ENCODE results near the gene JOSD1. TPM values are rescaled to one million over a fixed set of nuclear protein-coding genes. Genes with fewer than 3 reads are reported as not detected.
A peak's percentile ranks its signal among the peaks of the same experiment; 100 is the strongest.

The JOSD1 gene
- total RNA-seq, 2 experiments from 2014 or later = 48.9 to 54.3 TPM

DNA sequence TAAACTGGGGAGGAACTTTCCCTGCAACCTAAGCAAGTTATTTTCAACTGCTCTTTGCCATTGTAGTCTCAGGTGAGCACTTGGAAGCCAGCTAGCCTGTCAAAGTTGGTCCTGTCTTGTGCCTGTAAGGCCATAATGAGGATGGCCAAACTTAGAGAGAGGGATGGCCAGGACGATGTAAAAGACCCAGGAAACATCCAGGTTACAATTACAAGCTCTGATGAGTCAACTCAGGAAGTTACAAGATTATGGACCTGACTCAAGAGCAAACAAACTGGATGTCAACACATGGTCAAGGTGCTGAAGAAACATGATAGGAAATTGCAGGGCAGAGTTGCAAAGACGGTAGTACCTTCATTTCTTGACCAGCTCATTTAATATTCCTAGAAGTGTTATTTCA lies 6.6 kb upstream of the JOSD1 start:
- no peaks in the 10 kb centered on the region for H3K27me3 Mint-ChIP-seq (ENCODE audit: low read depth)
- H3K36me3 Mint-ChIP-seq (ENCODE audit: low read depth) = peaks cover 19% of the 10 kb centered on the region
- H3K9me3 Mint-ChIP-seq = no peaks in the 10 kb centered on the region
- intact Hi-C loops (cut with micrococcal nuclease) = loop anchor here (5.0 to 10.0 kb wide), 3 partner anchors 277 to 390 kb away; partner anchors contain the start of genes APOBEC3B and APOBEC3H
- DNase-seq = no peak
- H3K4me1 Mint-ChIP-seq (ENCODE audit: low read depth) = peaks cover 53% of the 10 kb centered on the region
- peak overlapping the region; percentile 86 for H3K4me3 Mint-ChIP-seq
- CTCF ChIA-PET = interaction anchor here (0.7 to 1.8 kb wide), 5 partner anchors 17 to 163 kb away, joined by 3 to 7 read pairs (median 4); no protein-coding TSS in a partner anchor
- H3K27ac Mint-ChIP-seq = peak overlapping the region; percentile 86

DNA sequence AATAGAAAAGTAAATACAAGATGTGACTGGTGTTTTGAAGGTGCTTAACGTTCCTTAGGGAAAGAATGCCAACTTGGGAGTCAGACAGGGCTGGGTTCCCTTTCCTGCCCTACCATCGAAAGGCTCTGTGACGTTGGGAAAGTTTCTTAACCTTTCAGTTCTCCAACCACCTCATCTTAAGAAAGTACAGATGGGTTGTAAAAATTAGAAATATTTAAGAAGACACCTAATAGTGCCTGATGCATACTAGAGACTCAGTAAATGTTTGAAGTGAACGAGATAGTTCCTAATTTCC lies 6.1 kb upstream of the JOSD1 start:
- CTCF ChIA-PET = interaction anchor here (1.0 to 1.8 kb wide), 3 partner anchors 18 to 163 kb away, joined by 3 to 7 read pairs (median 5); no protein-coding TSS in a partner anchor
- H3K27me3 Mint-ChIP-seq (ENCODE audit: low read depth) = no peaks in the 10 kb centered on the region
- intact Hi-C loops (cut with micrococcal nuclease) = loop anchor here (5.0 to 10.0 kb wide), 3 partner anchors 278 to 390 kb away; partner anchors contain the start of genes APOBEC3B and APOBEC3H
- peaks cover 49% of the 10 kb centered on the region for H3K4me1 Mint-ChIP-seq (ENCODE audit: low read depth)
- H3K9me3 Mint-ChIP-seq = no peaks in the 10 kb centered on the region
- H3K4me3 Mint-ChIP-seq = peak overlapping the region; percentile 86
- H3K36me3 Mint-ChIP-seq (ENCODE audit: low read depth) = peaks cover 19% of the 10 kb centered on the region
- no peak for DNase-seq
- peak overlapping the region; percentile 86 for H3K27ac Mint-ChIP-seq

DNA sequence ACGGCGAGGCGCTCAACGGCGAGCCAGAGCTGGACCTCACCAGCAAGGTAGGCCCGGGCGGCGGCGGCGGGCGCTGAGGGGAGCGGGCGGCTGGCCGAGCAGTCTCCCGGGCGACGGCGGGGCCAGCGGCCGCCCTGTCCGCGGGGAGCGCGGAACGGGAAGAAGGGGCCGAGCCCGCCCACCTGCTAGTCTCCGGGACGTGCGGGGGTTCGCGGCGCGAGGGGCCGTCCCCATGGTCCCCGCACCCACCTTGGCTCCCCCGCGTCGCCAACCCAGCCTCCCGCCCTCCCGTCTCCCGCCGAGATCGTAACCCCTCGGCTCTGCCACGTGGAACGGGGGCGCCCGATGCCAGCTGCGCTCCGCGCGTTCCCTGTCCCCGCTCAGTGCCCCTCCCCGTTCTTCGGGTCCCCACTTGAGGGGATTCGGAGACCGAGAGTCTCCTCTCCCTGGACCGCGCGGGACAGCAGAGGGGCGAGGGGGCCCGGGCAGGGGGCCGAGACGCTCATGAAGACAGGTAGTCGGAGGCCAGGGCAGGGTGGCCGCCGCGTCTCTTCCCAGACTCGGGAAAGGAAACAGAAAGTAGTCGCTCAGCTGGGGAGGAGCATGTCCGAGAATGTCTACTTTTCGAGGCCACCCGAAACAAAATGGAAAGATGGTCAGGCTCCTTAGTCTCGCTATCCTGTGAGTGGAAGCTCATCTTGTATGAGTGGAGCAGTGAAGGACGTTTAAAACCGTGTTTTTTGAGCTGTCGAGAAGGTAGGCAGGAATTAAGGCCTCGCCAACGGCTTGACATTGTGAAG lies 5.6 kb upstream of the JOSD1 start:
- peaks cover 19% of the 10 kb centered on the region for H3K36me3 Mint-ChIP-seq (ENCODE audit: low read depth)
- no peaks in the 10 kb centered on the region for H3K9me3 Mint-ChIP-seq
- no peaks in the 10 kb centered on the region for H3K27me3 Mint-ChIP-seq (ENCODE audit: low read depth)
- H3K4me1 Mint-ChIP-seq (ENCODE audit: low read depth) = peaks cover 54% of the 10 kb centered on the region
- peak overlapping the region; percentile 86 for H3K27ac Mint-ChIP-seq
- CTCF ChIA-PET = interaction anchor here (0.9 to 1.8 kb wide), 4 partner anchors 24 to 269 kb away, joined by 3 to 5 read pairs (median 4); partner anchors contain the start of gene TOMM22
- intact Hi-C loops (cut with micrococcal nuclease) = loop anchor here (5.0 to 10.0 kb wide), 3 partner anchors 278 to 391 kb away; partner anchors contain the start of genes APOBEC3B and APOBEC3H
- DNase-seq = peak; percentile 52
- peak overlapping the region; percentile 86 for H3K4me3 Mint-ChIP-seq

DNA sequence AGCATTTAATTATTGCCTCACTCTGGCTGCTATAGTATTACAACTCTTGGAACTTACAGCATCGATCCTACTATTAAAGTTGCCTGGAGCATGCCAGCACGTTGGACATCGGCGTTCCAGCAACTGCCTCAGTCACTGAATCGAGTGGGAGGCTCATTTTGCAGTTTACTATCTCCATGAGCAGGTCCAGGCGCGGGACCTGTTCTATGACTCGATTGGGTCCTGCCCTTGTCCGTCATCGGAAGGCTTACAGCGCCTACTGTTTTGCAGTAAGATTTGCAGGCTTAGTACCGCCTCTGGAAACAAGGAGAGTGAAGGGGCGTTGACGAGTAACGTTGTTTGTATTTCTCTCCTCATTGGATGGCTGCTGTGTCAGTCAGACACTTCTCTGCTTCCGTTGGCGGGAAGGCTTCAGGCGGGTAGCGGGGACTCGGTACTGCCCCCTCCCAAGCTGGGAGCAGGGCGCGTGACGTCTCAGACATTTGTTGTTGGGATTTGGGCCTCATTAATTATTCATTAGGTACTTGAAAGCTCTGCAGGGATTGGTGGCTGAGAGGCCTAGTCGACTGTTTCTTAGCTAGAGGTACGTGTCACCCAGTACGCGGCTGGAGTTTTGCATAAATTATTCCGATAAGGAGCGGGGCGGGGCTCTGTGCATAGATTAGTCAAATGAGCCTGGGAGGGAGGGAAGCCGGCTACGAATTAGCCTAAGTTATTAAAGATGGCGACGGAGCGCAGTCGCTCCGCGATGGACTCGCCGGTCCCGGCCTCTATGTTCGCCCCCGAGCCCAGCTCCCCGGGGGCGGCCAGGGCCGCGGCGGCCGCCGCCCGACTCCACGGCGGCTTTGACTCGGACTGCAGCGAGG lies 4.7 kb upstream of the JOSD1 start, which contains the start of gene GTPBP1:
Gene GTPBP1, plus strand, starts transcription at position 710 of the 866 bp plus-strand sequence. Its CDS starts 12 bp downstream, at position 722.
- Mint-ChIP-seq H3K27me3 (ENCODE audit: low read depth) (no peaks in the 10 kb centered on the region), H3K36me3 (ENCODE audit: low read depth) (peaks cover 19% of the 10 kb centered on the region), H3K9me3 (no peaks in the 10 kb centered on the region), H3K27ac (peak within 1 kb of the TSS; percentile 92), H3K4me1 (ENCODE audit: low read depth) (peaks cover 47% of the 10 kb centered on the region), H3K4me3 (peak within 1 kb of the TSS; percentile 86)
- intact Hi-C loops (cut with micrococcal nuclease) = loop anchor here (1.0 to 10.0 kb wide), 13 partner anchors 24 to 815 kb away; partner anchors contain the start of genes APOBEC3B, APOBEC3H, ATF4 and CBY1
- CTCF ChIA-PET = interaction anchor here (0.9 to 1.0 kb wide), 2 partner anchors 23 to 270 kb away, joined by 3 to 4 read pairs; partner anchors contain the start of gene TOMM22
- peak; percentile 99 for DNase-seq

DNA sequence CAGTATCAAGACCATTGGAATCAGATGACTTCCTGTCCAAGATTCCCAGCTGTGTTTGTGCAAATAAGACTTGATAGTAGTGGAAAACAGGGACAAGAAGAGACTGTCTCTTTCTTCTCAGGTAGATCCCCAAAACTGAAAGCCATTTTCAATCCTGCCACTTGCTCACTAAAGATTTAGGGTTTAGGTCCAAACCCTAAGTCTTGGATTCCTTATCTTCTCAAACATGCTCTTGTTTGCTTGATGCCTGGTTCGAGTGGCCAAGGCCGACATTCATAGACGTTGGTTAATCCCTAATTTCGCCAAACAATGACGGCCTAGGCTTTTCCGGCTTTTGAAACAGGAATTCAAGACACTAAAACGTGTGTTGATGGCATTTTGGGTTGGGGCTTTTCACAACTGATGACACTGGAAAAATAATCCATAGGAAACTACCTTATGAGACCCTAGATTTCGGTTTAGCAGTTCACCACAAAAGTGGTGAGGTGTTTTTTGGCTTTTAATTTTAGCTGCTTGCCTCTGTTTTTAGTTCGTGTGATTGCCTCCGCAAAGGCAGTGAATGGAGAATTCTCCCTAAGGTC lies 4.0 kb upstream of the JOSD1 start:
- peak overlapping the region; percentile 92 for H3K27ac Mint-ChIP-seq
- H3K4me1 Mint-ChIP-seq (ENCODE audit: low read depth) = peaks cover 44% of the 10 kb centered on the region
- H3K9me3 Mint-ChIP-seq = no peaks in the 10 kb centered on the region
- H3K4me3 Mint-ChIP-seq = peak overlapping the region; percentile 85
- DNase-seq = no peak
- intact Hi-C loops (cut with micrococcal nuclease) = loop anchor here (1.0 to 10.0 kb wide), 13 partner anchors 23 to 816 kb away; partner anchors contain the start of genes APOBEC3B, APOBEC3H, ATF4 and CBY1
- no peaks in the 10 kb centered on the region for H3K27me3 Mint-ChIP-seq (ENCODE audit: low read depth)
- peaks cover 22% of the 10 kb centered on the region for H3K36me3 Mint-ChIP-seq (ENCODE audit: low read depth)
- CTCF ChIA-PET = no interaction called here

DNA sequence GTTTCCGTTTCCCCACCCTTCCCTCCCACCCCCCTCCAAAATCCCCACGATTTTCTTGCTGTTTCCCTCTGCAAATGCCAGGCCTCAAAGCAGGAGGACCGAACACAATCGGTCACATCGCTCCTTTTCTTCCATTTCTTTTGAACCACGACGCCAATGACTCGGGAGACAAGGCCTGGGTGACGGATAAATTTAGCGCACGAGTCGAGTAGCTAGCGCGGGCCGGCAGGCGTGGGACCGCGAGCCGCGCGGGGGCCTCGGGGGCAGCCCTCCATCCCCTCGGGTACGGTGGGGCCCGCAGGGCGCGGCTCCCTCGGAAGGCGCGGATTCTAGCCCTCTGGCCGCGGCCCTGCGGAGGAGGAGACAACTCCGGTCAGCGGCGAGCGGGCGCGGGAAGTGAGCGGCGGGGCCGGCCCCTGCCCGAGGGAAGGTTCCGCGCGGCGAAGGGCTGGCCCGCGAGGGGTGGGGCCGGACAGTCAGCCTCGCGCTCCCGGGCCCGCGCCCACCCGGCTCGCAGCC lies 414 bp downstream of the JOSD1 start:
- no peaks in the 10 kb centered on the region for H3K9me3 Mint-ChIP-seq
- no peaks in the 10 kb centered on the region for H3K27me3 Mint-ChIP-seq (ENCODE audit: low read depth)
- CTCF ChIA-PET = interaction anchor here (1.7 to 5.6 kb wide), 2 partner anchors 16 to 19 kb away, joined by 7 to 33 read pairs; partner anchors contain the start of gene TOMM22
- peak; percentile 37 for DNase-seq
- H3K36me3 Mint-ChIP-seq (ENCODE audit: low read depth) = peaks cover 23% of the 10 kb centered on the region
- peak overlapping the region; percentile 91 for H3K4me3 Mint-ChIP-seq
- peaks cover 59% of the 10 kb centered on the region for H3K4me1 Mint-ChIP-seq (ENCODE audit: low read depth)
- H3K27ac Mint-ChIP-seq = peak overlapping the region; percentile 93
- intact Hi-C loops (cut with micrococcal nuclease) = loop anchor here (10.0 kb wide), 2 partner anchors 284 to 306 kb away; partner anchors contain the start of gene APOBEC3B

DNA sequence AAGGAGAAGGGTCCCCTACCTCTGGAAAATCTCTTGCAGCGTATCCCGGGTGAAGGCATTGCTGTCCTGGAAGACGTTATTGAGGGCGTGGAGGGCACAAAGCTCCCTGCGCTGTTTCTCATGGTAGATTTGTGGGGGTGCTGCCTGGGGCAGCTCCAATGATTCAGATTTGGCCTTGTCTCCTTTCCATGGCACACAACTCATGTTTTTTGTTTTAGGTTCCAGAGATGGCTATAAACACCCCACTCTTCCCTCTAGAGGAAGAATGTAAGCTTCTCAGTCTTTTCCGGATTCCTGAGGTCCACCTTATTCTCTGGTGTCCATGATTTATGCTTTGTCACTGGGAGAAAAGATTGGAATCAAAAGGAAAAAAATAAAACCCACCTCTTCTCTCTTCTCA lies 959 bp downstream of the JOSD1 start:
- H3K27ac Mint-ChIP-seq = peak overlapping the region; percentile 93
- H3K9me3 Mint-ChIP-seq = no peaks in the 10 kb centered on the region
- H3K27me3 Mint-ChIP-seq (ENCODE audit: low read depth) = no peaks in the 10 kb centered on the region
- DNase-seq = no peak
- intact Hi-C loops (cut with micrococcal nuclease) = loop anchor here (10.0 kb wide), 3 partner anchors 285 to 805 kb away; partner anchors contain the start of genes APOBEC3B and MIEF1
- H3K4me1 Mint-ChIP-seq (ENCODE audit: low read depth) = peaks cover 60% of the 10 kb centered on the region
- CTCF ChIA-PET = interaction anchor here (0.7 to 5.6 kb wide), 5 partner anchors 16 to 644 kb away, joined by 3 to 33 read pairs (median 6); partner anchors contain the start of gene TOMM22
- H3K36me3 Mint-ChIP-seq (ENCODE audit: low read depth) = peaks cover 28% of the 10 kb centered on the region
- peak overlapping the region; percentile 91 for H3K4me3 Mint-ChIP-seq

DNA sequence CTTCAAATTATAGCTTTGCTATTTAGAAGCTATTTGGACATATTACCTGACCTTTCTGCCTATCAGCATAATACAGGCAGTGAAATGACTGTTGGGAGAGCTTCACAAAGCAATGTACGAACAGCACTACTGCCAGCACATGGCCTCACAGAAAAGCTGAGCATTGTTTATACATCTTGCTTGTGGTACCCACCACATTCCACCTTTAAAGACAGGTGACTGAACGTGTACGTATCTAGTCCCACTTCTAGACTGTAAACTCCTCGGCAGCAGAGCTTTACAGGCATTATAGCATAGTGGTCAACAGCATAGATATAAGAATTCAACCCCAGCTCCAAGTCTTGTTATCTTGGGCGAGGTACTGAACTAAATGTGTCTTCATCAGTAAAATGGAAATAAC lies 1.6 kb downstream of the JOSD1 start:
- peaks cover 31% of the 10 kb centered on the region for H3K36me3 Mint-ChIP-seq (ENCODE audit: low read depth)
- H3K9me3 Mint-ChIP-seq = no peaks in the 10 kb centered on the region
- no peak for DNase-seq
- H3K4me1 Mint-ChIP-seq (ENCODE audit: low read depth) = peaks cover 60% of the 10 kb centered on the region
- no peaks in the 10 kb centered on the region for H3K27me3 Mint-ChIP-seq (ENCODE audit: low read depth)
- intact Hi-C loops (cut with micrococcal nuclease) = loop anchor here (10.0 kb wide), 1 partner anchor 806 kb away; the partner anchor contains the start of gene MIEF1
- peak overlapping the region; percentile 93 for H3K27ac Mint-ChIP-seq
- peak overlapping the region; percentile 91 for H3K4me3 Mint-ChIP-seq
- CTCF ChIA-PET = interaction anchor here (1.0 to 5.6 kb wide), 4 partner anchors 15 to 26 kb away, joined by 3 to 33 read pairs (median 6); partner anchors contain the start of gene TOMM22

DNA sequence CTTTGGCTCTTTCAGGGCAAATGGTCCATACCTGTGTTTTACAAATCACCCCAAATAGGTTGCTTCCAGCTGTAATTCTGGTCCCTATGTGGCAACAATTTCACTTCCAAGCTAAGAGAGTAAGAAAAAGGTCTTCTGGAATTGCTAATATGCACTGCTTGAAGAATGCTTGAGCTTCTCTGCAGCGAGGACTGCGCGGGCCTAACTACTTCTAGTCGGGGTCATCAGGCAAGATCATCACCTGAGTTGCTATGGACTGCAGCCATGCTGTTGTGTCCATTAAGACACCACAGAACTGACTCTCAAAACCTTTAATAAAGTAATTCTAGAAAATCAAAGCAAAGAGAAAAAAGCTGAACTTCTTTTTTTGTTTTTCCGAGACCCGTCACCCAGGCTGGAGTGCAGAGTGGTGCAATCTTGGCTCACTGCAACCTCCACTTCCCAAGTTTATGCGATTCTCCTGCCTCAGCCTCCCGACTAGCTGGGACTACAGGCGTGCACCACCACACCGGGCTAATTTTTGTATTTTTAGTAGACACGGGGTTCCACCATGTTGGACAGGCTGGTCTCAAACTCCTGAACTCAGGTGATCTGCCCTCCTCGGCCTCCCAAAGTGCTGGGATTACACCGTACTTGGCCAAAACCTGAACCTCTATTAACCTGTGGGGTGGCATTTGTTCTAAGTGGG lies 2.2 kb downstream of the JOSD1 start:
- no peak for DNase-seq
- CTCF ChIA-PET = interaction anchor here (0.6 to 5.6 kb wide), 5 partner anchors 15 to 616 kb away, joined by 3 to 33 read pairs (median 6); partner anchors contain the start of gene TOMM22
- H3K4me3 Mint-ChIP-seq = peak overlapping the region; percentile 91
- no peaks in the 10 kb centered on the region for H3K27me3 Mint-ChIP-seq (ENCODE audit: low read depth)
- no peaks in the 10 kb centered on the region for H3K9me3 Mint-ChIP-seq
- peak overlapping the region; percentile 93 for H3K27ac Mint-ChIP-seq
- peaks cover 32% of the 10 kb centered on the region for H3K36me3 Mint-ChIP-seq (ENCODE audit: low read depth)
- H3K4me1 Mint-ChIP-seq (ENCODE audit: low read depth) = peaks cover 60% of the 10 kb centered on the region
- intact Hi-C loops (cut with micrococcal nuclease) = loop anchor here (10.0 kb wide), 1 partner anchor 806 kb away; the partner anchor contains the start of gene MIEF1

DNA sequence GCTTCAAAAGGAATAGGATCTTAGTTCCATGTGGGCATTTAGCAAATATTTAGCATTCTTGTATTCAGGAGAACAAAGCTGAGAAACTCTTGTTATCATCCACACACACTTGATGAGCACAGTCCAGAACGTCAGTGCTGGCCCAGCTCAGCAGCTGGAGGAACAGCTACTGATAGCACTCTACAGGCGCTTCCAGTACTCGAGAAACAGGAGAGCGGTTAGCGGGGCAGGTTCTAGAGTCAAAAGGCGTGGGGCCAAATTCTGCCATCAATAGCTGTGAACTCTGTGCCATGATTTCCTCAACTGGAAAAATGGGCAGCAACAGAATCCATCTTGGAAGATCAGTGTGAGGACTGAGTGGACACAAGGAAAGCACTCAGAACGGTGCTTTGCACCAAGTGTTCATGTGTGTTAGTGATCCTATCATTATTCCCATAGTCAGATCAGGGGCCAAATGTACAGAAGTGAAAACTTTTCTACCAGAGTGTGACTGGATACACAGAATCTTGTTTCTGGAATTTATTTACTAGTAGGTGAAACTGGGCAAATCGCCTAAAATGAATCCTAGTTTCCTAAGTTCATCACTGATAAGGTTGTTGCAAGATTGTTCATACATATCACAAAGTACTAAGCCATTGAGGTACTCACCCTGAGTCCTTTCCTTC lies 3.2 kb downstream of the JOSD1 start:
- Mint-ChIP-seq H3K9me3 (no peaks in the 10 kb centered on the region), H3K27ac (peak overlapping the region; percentile 93), H3K36me3 (ENCODE audit: low read depth) (peaks cover 32% of the 10 kb centered on the region), H3K27me3 (ENCODE audit: low read depth) (no peaks in the 10 kb centered on the region), H3K4me1 (ENCODE audit: low read depth) (peaks cover 63% of the 10 kb centered on the region), H3K4me3 (peak overlapping the region; percentile 42)
- DNase-seq = no peak
- intact Hi-C loops (cut with micrococcal nuclease) = loop anchor here (10.0 kb wide), 1 partner anchor 807 kb away; the partner anchor contains the start of gene MIEF1
- CTCF ChIA-PET = interaction anchor here (0.7 to 5.6 kb wide), 3 partner anchors 16 to 37 kb away, joined by 3 to 33 read pairs (median 3); partner anchors contain the start of gene TOMM22

Data from activated naive CD4-positive, alpha-beta T cell treated with anti-CD3 and anti-CD28 coated beads for 36 hours (primary cell).